ENCODE results near the gene SEPTIN12. TPM values are rescaled to one million over a fixed set of nuclear protein-coding genes. Genes with fewer than 3 reads are reported as not detected.
"Not testable (repeated sequence)": the region's sequence is repeated elsewhere in the genome, so short reads cannot be mapped to it uniquely, and the experiment has no call there.

SEPTIN12 gene
- total RNA-seq, 1 experiment from 2014 or later = not detected

- DNase-seq (ENCODE audit: low read depth) = no peak
Measured at GRCh38 chr16:4754865-4755264, 33.3 kb downstream of the SEPTIN12 start.

- no peak for DNase-seq (ENCODE audit: low read depth)
Measured at GRCh38 chr16:4753227-4753626, 34.9 kb downstream of the SEPTIN12 start.

GRCh38 chr16:4752351-4753100 lies 35.6 kb downstream of the SEPTIN12 start:
- DNase-seq (ENCODE audit: low read depth) = no peak

DNA sequence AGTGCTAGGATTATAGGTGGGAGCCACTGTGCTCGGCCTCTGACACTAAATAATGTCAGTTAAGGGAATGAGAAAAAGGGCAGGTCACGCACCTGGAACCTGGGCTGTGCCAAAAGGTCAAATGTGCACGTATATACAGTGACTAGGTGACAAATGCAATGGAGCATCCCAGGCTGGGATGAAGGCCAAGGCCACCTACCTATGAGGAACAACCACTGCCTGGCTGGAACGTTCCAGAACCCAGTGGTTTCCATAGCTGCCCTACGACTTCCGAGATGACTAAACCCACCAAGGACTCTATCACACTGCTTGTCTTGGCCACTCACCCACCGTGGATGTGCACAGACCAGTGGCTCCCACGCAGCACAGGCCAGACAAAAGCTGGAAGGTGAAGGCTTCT lies 37.2 kb downstream of the SEPTIN12 start:
- no peak for DNase-seq (ENCODE audit: low read depth)

GRCh38 chr16:4749700-4750257 lies 38.4 kb downstream of the SEPTIN12 start:
- no peak for DNase-seq (ENCODE audit: low read depth)

DNA sequence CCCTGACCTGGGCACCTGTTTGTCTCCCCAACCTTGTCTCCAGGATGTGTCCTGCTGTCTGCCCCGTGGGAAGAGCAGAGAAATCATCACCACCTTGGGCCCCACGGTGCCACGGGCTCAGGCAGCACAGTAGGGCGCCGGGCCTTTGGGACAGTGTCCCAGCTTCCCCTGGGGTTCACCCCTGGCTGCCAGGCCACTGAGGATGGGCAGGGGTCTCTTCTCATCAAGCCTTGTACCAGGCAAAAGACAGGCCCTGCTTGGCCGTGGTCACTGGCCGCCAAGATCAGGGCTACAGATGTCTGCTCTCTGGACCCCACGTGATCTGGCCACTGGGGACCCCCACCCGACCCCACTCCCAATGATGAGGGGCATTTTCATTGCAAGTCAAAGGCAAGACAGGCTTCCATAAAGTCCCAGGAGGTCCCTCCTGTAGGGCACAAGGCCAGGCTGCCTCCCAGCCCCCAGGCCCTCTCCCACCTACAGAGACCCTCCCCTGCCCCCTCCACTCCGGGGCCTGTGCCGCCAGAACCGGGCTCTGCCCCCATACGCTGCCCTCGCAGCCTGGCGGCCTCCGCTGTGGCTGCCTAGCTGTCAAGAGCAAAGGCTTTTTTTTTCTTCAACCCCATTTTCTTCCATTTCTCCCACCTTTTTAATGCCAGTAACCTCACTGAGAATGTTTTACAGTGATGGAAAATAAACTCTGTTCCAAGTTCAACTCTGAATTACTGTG lies 39.3 kb downstream of the SEPTIN12 start:
- DNase-seq (ENCODE audit: low read depth) = no peak

DNA sequence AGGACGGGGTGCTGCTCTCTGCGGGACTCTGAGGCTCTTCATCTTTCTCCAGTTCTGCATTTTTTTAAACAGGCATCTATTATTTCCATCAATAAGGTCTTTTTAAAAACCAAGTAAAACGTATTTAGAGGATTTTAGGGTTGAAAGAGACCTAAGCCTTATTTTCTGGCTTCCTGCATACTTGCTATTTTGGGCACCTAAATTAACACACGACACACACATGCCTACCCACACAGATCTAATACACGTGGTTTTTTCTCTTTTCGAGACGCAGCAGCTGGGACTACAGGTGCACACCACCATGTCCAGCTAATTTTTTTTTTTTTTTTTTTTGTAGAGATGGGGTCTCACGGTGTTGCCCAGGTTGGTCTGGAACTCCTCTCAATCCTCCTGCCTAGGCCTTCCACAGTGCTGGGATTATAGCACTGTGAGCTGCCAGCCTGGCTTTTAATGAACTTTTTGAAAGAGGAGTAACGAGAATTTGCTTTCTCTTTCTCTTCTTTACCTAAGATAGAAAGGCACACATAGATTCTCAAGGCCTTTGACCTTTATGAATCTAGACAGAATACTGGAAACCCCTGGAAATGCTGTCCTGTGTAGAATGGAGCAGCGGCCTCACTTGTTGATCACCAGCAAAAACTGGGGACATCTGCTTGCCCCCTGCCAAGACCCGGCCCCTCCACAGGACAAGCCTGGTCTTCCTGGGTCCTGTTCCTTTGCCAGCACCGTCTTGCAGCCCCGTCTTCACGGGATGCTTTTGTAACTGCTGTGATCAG lies 40.1 kb downstream of the SEPTIN12 start:
- no peak for DNase-seq (ENCODE audit: low read depth)

DNA sequence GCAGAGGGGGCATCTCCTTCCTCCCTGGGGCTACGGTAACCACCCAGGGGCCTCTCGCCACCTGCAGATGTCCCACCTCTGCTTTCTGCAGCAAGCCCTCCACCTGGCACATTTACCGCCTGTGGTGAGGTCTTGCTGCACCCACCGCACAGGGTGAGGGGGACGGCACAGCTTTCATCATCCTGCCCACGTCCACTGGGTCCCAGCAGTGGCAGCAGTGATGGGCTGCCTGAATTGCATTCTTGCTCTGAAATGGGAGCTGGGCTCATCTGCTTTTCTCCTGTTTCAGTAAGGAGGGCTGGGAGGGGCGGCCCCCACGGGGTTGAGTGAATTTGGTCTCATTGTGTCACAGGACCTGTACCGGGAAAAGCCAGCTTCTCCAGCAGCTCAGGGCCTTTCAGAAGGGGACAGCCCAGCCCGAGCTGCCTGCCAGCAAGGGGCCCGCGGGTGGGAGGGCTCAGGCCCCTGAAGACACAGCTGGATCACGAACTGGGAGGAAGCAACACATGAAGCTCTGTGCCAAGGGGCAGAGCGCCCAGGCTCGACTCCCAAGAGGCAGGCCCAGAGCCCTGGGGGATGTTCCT lies 41.1 kb downstream of the SEPTIN12 start:
- no peak for DNase-seq (ENCODE audit: low read depth)

DNA sequence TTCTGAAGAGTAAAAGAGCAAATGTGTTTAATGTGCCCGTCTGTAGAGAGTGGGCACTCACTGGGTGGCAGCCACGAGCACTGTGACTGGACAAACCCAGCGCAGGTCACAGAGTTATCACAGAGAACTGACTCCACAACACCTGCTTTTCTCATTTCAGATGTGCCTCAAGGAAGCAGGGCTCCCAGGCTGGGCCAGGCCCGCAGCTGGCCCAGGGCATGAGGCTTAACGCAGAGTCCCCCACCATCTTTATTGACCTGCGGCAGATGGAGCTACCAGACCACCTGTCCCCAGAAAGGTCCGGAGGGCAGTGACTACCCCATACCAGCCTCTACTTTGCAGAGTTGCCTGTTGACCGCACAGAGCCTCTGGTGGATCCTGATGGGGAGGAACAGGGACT lies 41.9 kb downstream of the SEPTIN12 start:
- DNase-seq (ENCODE audit: low read depth) = no peak

GRCh38 chr16:4745274-4745569 lies 42.9 kb downstream of the SEPTIN12 start:
- DNase-seq (ENCODE audit: low read depth) = no peak

DNA sequence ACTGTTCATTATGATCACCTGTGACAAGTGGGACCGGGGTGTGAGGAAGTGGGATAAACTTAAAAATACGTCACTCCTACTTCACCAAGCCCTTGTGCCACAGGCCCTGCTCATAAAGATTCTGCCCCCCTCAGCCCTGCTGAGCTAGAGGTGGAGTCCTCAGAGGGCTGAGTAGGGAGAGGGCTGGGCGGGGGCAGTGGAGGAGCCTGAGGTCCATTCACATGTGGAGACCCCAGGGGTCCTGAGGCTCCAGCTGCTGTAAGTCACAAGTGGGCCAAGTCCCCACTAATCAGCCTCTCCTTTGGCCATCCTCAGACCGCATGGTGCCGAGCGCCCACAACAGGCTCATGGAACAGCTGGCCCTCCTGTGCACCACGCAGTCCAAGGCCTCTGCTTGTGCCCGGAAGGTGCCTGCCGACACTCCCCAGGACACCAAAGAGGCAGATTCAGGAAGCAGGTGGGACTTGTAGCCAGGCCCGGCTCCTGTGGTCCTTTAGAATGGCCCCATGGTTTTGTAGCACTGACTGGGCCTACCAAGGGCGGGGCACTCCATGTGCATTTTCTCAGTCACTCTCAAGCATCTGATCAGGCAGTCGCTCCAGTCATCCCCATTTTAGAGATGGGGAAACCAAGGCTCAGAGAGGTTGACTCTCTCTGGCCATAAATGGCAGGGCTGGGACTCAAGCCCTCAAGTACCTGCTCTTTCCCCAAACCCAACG lies 43.4 kb downstream of the SEPTIN12 start:
- DNase-seq (ENCODE audit: low read depth) = no peak

DNA sequence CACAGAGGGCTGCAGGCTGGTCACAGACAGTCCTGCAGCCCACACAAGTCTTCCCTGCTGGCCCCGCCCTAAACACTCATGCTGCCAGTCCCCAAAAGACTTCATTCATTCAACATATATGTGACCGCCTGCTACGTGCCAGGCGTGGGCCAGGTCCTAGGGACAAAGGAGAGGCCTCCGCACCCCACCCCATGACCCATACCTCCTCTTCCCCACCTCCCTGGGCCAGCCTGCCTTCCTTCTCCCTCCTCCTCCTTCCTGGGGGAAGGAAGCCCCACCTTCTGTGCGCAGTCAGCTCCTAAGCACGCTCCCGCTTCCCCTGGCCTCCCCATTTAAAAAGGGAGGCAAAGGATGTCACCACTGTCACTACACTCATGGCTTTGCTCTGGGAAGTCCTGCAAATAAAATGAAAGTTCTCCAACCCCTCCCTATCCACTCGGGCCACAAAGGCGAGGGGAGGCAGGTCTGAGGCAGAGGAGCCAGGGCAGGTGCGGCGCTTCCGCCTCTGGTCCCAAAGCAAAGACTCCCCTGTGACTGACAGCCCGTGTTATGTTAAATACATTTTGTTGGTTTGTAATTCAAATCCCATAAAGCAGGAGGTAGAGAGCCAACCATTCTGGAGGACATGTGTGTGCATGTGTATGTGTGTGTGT lies 44.8 kb downstream of the SEPTIN12 start:
- no peak for DNase-seq (ENCODE audit: low read depth)

DNA sequence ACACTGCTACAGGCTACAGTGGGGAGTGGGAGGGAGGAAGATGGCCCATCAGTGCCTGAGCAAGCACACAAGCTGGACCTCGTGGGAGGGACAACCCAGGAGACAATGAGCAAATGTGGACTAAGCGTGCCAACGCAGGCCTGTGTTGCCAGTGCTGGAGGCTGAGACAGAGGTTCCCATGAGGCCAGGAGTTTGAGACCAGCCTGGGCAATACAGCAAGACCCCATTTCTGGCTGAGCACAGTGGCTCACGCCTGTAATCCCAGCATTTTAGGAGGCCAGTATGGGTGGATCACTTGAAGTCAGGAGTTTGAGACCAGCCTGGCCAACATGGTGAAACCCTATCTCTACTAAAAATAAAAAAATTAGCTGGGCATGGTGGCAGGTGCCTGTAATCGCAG lies 49.8 kb downstream of the SEPTIN12 start:
- DNase-seq (ENCODE audit: low read depth) = not testable (repeated sequence)

DNA sequence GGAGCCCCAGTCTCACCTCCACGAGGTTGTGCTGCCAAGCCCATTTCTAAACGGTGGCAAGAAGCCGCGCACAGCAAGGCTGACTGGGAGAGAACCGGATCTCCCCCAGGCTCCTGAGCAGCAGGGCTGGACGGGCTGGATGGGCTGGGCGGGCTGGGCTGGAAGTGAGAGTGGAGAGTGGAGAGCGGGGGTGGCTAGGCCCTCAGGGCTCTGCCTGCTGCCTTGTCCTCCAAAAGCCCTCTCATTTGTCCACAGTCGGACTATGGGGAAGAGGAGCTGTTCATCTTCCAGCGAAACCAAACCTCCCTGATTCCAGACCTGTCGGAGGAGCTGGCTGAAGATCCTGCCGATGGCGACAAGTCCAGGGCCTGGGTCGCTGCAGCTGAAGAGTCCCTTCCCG lies 50.6 kb downstream of the SEPTIN12 start:
- DNase-seq (ENCODE audit: low read depth) = no peak

DNA sequence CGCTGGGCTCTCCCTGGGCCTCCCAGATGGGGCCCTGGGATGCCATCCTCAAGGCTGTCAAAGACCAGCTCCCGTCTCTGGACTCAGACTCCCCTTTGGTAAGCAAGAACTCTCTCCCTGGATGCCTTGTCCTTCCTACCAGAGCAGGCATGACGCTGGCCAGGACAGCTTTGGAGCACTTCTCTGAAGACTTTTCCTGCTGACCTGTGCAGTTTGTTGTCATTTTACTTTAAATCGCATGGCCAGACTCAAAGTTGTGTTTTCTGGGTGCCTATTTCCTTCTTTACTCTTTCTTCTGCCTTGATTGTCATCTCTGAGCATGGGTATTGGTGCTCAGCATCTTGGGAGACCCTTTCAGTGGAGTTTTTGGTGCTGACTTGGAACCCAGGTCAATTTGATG lies 51.6 kb downstream of the SEPTIN12 start:
- DNase-seq (ENCODE audit: low read depth) = no peak

- DNase-seq (ENCODE audit: low read depth) = peak; percentile 78
Measured at GRCh38 chr16:4734730-4735535, 53.2 kb downstream of the SEPTIN12 start.

DNA sequence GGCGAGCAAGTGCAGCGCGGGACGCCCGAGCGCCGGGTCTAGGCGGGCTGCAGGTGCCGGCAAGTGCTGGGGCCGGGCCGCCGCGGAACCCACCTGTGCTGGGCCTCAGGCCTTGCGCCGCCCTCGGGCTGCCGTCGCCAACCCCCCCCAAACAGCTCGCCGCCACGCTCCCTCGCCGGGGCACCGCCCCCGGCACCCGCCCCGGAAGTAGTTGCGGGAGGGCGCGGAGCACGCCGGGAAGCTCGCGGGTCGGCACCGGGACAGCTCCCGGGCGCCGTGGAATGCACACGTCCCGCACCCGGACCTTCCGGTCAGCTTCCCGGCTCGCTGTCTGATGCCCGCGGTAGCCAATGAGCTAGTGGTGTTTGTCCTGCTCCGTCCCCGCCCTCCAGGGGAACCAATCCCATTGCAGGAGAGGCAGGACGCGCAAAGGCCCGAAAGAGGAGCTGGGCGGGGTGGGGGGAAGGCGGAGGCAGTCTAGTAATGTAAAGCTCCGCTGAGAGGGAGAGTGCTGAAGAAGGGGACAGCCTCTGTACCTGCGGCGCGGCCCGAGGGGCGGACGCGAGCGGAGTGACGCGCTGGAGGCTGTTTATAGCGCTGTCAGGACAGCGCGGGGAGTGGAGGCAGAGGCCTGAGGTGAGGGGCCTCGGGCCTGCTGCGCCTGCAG lies 53.9 kb downstream of the SEPTIN12 start, which contains the start of the genes ANKS3 and DNAAF8:
TSS of gene ANKS3 (minus strand) at position 209 of the 667 bp plus-strand sequence. CDS start 4,122 bp downstream, outside the sequence.
TSS of gene DNAAF8 (plus strand) at position 475 of the 667 bp plus-strand sequence. CDS start 1,978 bp downstream, outside the sequence.
- peak; percentile 98 for DNase-seq (ENCODE audit: low read depth)

- DNase-seq (ENCODE audit: low read depth) = peak; percentile 12
Measured at GRCh38 chr16:4733747-4734062, 54.4 kb downstream of the SEPTIN12 start.

GRCh38 chr16:4733211-4733742 lies 54.9 kb downstream of the SEPTIN12 start:
- no peak for DNase-seq (ENCODE audit: low read depth)

Measured in M059J (cell line).